HG03432 (cell line): ENCODE measurements around the gene FBRSL1.
"Not testable (repeated sequence)": the region's sequence is repeated elsewhere in the genome, so short reads cannot be mapped to it uniquely, and the experiment has no call there.

Source experiments
- ATAC-seq: cut with Tn5 transposase; IDR thresholded peaks from one replicate; pipeline ENCODE4 v1.9.1; 2021; ENCODE audit warnings: mild to moderate bottlenecking, moderate library complexity; ENCODE audit not compliant: unreplicated experiment

Gene FBRSL1

DNA sequence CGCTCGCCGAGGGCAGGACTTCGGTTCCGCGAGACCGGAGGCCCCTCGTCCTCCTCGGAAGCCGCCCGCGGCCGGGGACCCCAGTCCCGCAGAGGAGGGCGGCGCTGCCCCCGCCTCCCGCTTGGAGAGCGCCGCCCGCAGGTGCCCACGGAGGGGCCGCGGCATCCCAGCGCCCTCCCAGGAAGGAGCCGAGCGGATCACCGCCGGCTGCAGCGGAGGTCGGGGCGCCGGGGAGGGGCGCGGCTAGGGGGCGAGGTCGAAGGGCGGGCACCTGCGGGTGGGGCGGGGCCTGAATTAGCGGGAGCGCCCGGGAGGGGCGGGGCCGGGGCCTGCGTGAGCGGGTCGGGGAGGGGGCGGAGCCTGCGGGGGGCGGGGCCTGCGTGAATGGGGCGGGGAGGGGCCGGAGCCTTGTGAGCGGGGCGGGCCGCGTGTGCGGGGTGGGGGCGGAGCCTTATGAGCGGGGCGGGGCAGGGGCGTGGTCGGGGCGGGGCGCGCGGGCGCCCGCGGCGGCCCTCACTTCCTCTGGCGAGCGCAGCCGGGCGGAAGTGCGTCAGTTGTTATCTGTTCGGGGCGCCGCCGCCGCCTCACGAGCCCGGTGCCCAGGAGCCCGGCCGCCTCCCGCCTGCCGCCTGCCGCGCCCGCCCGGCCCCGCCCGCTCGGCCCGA is at the start of gene FBRSL1:
Gene FBRSL1, plus strand, starts transcription at position 550 of the 665 bp plus-strand sequence.
- ATAC-seq, result peak; percentile 67

- not testable (repeated sequence) for ATAC-seq
Measured at GRCh38 chr12:132440420-132440819, 49.5 kb upstream of the FBRSL1 start.

- no peak for ATAC-seq
Measured at GRCh38 chr12:132441871-132442863, 47.8 kb upstream of the FBRSL1 start.

GRCh38 chr12:132443091-132443490 is 46.9 kb upstream of the FBRSL1 start:
- no peak for ATAC-seq

GRCh38 chr12:132444283-132444682 is 45.7 kb upstream of the FBRSL1 start:
- no peak for ATAC-seq

GRCh38 chr12:132444957-132445883 is 44.7 kb upstream of the FBRSL1 start:
- no peak for ATAC-seq

GRCh38 chr12:132445884-132446632 is 43.9 kb upstream of the FBRSL1 start:
- no peak for ATAC-seq

GRCh38 chr12:132446633-132447326 is 43.2 kb upstream of the FBRSL1 start:
- no peak for ATAC-seq

DNA sequence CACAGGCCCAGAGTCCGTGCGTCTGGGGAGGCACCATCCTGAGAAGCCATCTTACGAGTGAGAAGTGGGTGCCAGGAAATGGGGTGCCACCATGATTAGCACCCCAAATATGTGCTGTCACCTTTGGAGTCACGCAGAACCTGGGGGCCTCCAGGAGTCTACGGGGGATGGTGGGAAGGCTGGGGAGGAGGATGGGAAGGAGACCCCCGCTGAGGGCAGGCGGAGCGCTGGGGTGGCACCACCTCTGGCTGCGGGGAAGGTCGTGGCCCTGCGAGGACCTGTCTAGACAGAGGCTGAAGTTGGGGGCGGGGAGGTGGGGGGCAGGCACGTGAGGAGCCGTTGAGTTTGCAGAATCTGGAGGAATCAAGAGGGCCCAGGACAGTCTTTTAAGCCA is 42.6 kb upstream of the FBRSL1 start:
- ATAC-seq, result no peak

GRCh38 chr12:132447731-132448462 is 42.1 kb upstream of the FBRSL1 start:
- no peak for ATAC-seq

DNA sequence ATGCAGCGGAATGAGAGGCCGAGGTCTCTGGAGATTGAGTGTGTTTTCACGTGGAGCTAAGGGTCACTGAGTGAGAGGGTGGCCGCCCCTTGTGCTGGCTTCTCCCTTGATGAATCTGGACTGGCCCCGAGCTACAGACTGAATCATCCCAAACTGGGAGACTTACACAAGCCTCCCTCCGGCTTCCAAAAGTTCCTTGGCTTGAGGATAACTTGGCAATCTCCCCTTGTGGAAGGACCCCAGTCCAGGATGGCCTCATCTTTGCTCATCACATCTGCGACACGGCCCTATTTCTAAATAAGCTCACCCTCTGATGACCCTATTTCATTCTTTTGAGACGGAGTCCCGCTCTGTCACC is 41.5 kb upstream of the FBRSL1 start:
- ATAC-seq, result no peak

DNA sequence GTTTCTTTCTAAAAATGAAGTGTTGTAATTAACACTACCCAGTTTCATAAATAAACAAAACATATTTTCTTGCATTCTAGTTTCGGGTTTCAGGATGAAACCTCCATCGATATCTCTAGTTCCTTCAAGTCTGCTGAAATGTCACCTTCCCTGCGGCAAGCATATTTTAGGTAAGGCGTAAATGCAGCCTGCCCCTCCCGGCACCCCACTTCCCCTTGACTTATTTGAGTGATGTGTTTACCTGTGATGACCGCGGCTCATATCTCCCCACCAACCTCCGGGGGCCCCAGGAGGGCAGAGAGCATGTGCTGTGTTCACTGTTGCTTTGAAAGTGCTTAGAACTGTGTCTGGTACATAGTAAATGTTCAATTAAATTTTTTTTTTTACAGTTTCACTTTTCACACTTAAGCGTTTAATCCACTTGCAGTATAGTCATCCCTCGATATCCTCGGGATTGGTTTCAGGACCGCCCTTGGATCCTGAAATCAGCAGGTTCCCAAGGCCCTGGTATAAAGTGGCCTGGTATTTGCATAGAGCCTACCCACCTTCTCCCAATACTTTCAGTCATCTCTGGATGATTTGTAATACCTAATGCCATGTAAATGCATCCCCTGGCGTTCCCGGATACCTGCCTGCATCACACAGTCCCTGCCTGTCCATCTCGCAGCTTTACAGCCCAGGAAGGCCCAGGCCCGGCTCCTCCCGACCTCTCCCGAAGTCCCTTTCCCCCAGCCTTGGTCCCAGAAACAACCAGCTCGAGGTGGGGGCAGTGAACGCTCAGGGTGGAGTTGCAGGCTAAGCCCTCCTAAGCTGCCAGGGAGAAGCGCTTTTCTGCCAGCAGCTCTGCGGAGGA is 40.2 kb upstream of the FBRSL1 start:
- peak; percentile 72 for ATAC-seq

GRCh38 chr12:132450418-132451171 is 39.4 kb upstream of the FBRSL1 start:
- peak; percentile 11 for ATAC-seq

GRCh38 chr12:132451172-132451835 is 38.6 kb upstream of the FBRSL1 start:
- ATAC-seq, result peak; percentile 64

- no peak for ATAC-seq
Measured at GRCh38 chr12:132451836-132452195, 38.1 kb upstream of the FBRSL1 start.

DNA sequence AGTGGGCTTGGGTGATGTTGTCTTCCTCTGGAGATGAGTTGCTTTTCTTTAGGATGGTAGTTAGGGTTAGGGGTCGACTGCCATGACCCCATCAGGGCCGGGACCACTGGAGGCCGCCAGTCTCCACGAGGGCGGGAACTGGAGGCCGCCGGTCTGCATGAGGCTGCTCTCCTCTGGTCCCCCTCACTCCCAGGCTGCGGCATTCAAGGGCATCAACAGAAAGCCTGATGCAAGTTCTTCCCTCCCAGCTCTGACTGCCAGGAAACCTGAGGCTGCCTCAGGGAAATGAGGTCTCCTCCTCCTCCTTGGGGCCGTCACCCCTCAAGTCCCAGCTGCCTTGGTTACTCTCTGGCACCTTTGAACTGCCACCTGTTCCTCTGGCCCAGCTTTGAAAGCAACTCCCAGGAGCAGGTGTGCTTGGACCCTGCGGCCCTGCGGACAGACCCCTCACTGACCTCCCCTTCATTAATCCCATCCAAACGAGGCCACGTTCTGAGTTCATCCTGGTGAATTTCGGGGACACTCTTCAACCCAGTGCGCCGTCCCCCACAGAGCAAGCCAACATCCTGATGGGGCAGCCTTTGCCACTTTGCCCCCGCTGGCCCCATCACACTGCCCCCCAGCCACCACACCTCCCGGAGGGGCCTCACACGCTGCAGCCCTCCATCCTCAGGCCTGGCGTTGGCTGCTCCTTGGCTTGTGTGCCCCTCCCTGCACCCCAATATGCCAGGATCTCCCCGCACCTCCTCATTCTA is 37.2 kb upstream of the FBRSL1 start:
- no peak for ATAC-seq
